ENCODE data around the gene PRICKLE2.
A peak's percentile ranks its signal among the peaks of the same experiment; 100 is the strongest.

The PRICKLE2 gene

GRCh38 chr3:64222501-64223111 is 2.7 kb downstream of the PRICKLE2 start:
- no peaks in the 10 kb centered on the region for H3K9me3 ChIP-seq (ENCODE audit: low read length)
- no peaks in the 10 kb centered on the region for H3K27me3 ChIP-seq (ENCODE audit: insufficient read depth, low read length)
- peak overlapping the region; percentile 56 for H3K4me3 ChIP-seq (ENCODE audit: low read length)
- H3K4me1 ChIP-seq (ENCODE audit: insufficient read depth, low read length), result peaks cover 40% of the 10 kb centered on the region
- H3K36me3 ChIP-seq (ENCODE audit: insufficient read depth, low read length), result no peaks in the 10 kb centered on the region
- no peak overlapping the region for H2AFZ ChIP-seq (ENCODE audit: low read depth, low read length)

DNA sequence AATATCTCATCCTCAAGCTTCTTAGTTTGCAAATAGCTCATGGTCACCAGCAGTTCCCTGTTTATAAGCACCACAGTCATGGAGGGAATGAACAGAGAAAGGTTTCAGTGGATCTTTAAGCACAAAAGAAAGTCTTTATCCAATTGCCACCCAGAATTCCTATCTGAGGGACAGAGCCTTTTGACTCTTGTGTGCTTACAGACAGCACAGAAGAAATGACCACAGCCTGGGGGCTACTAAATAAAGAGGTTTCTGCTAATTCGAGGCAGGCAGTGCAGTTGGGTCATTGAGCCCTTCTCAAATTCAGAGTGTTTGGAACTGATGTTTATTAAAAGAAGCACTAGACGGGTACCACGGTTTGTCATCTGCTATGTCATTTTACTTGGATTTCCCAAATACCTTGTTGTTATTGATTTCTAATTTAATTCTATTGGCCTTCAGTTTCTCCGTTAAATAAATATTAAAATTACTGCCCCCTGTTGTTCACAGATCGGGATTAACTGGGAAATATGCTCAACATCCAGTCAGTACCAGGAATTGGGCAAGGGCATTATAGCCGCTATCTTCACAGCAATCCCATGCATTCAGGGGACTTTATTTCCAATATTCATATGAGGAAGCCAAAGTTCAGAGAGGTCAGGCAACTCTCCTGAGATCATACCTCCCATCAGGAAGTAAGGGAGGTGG is 3.6 kb downstream of the PRICKLE2 start:
- Histone ChIP-seq H3K4me3 (ENCODE audit: low read length) (peak overlapping the region; percentile 56), H3K27me3 (ENCODE audit: insufficient read depth, low read length) (no peaks in the 10 kb centered on the region), H2AFZ (ENCODE audit: low read depth, low read length) (no peak overlapping the region), H3K4me1 (ENCODE audit: insufficient read depth, low read length) (peaks cover 43% of the 10 kb centered on the region), H3K9me3 (ENCODE audit: low read length) (no peaks in the 10 kb centered on the region), H3K36me3 (ENCODE audit: insufficient read depth, low read length) (no peaks in the 10 kb centered on the region)

DNA sequence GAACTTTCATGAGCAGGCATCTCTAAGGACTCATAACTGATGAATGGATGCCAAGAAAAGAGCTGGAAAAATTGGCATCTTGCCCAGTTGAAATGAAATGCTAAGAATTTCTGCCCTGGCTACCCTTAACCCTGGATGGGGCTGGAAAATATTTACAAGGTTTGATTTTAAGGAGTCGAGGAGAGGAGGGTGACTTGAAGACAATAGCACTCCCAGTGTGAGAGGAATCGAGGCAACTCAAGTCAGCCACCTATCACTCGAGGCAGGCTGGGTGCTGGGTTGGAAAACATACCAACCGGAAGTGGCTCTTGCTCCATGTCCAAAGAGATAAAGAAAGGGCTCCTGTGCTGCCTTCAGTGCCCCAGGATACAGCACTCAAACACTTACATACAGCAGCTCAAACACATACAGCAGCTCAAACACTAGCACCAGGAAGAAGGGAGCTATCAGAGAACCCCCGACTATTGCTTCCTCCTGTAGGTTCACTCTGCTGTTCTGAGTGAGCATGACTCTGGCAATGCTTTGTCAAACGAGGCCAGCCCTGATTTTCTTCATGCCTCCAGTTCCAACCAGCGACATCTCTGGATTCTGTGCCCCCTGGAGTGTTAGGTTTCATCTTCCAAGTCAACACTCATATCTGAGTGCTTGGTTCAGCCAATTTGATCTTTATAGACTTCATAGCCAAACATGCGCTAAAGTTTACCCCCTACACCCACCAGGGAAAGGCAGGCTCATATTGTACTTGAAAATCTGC is 4.9 kb downstream of the PRICKLE2 start:
- no peaks in the 10 kb centered on the region for H3K36me3 ChIP-seq (ENCODE audit: insufficient read depth, low read length)
- H3K27me3 ChIP-seq (ENCODE audit: insufficient read depth, low read length), result no peaks in the 10 kb centered on the region
- H3K9me3 ChIP-seq (ENCODE audit: low read length), result no peaks in the 10 kb centered on the region
- H3K4me3 ChIP-seq (ENCODE audit: low read length), result no peak overlapping the region
- H3K4me1 ChIP-seq (ENCODE audit: insufficient read depth, low read length), result peaks cover 50% of the 10 kb centered on the region
- no peak overlapping the region for H2AFZ ChIP-seq (ENCODE audit: low read depth, low read length)

DNA sequence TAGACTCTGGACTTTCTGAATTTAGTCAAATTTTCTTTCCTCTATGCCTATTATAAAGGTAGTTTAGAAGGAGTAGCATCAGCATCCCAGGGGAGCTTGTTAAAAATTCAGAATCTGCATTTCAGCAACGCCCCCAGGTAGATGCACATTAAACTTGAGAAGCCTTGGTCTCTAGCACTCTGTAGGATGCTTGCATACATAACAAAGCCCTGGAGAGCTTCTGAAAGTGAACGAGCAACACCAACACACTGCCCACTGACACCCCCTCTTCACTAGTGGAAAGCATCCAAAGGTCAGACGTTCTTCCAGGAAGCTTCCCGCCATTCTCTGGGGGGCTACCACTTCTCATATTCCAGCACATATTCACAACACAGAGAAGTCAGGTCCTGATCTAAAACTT is 6.5 kb downstream of the PRICKLE2 start:
- Histone ChIP-seq H3K9me3 (ENCODE audit: low read length) (no peaks in the 10 kb centered on the region), H3K4me1 (ENCODE audit: insufficient read depth, low read length) (peaks cover 42% of the 10 kb centered on the region), H3K4me3 (ENCODE audit: low read length) (no peak overlapping the region), H3K27me3 (ENCODE audit: insufficient read depth, low read length) (no peaks in the 10 kb centered on the region), H3K36me3 (ENCODE audit: insufficient read depth, low read length) (no peaks in the 10 kb centered on the region), H2AFZ (ENCODE audit: low read depth, low read length) (no peak overlapping the region)

GRCh38 chr3:64218329-64218728 is 6.9 kb downstream of the PRICKLE2 start:
- Histone ChIP-seq H3K36me3 (ENCODE audit: insufficient read depth, low read length) (no peaks in the 10 kb centered on the region), H3K4me1 (ENCODE audit: insufficient read depth, low read length) (peaks cover 39% of the 10 kb centered on the region), H3K27me3 (ENCODE audit: insufficient read depth, low read length) (no peaks in the 10 kb centered on the region), H3K9me3 (ENCODE audit: low read length) (no peaks in the 10 kb centered on the region), H2AFZ (ENCODE audit: low read depth, low read length) (no peak overlapping the region), H3K4me3 (ENCODE audit: low read length) (no peak overlapping the region)

DNA sequence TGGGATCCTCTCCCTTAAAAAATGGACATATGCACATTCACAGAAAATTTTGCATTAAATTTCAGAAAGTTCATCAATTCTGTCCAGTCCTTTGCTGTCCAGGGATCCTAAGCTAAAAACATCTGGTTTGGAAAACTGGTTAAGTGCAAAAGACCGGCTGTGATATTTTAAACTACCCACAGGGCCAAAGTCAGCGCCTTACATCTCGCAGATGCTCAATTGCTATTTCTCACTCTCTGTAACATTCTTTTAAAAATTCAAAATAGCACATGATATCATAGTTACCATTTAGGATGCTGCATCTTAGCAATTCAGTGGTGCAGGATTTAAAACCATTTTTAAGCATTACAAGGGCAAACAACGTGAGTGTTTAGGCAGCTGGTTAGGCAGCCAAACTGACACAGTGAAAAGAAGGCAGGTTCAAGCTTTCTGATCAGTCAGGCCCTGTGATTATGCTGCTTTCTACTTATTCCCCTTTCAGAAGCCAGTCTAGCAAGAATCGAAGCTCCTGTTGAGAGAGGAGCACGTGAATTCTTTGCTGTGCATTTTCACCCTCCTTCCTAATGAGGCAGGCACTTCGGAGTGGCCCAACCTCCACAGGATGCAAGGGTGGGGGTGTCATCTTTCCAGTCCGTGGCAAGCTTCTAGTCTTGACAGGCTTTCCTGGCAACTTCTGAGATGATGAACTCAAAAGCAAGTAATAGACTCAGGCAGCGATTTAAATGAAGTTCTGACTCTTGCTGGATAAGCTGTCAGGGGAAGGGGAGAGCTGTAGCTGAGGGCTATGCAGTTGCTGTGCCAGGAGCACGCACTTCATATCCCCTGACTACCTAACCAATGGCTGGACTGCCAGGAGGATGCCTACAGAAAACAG is 8.8 kb downstream of the PRICKLE2 start:
- Histone ChIP-seq H2AFZ (ENCODE audit: low read depth, low read length) (peak overlapping the region; percentile 48), H3K9me3 (ENCODE audit: low read length) (no peaks in the 10 kb centered on the region), H3K4me1 (ENCODE audit: insufficient read depth, low read length) (peaks cover 35% of the 10 kb centered on the region), H3K4me3 (ENCODE audit: low read length) (peak overlapping the region; percentile 4), H3K36me3 (ENCODE audit: insufficient read depth, low read length) (no peaks in the 10 kb centered on the region), H3K27me3 (ENCODE audit: insufficient read depth, low read length) (no peaks in the 10 kb centered on the region)

DNA sequence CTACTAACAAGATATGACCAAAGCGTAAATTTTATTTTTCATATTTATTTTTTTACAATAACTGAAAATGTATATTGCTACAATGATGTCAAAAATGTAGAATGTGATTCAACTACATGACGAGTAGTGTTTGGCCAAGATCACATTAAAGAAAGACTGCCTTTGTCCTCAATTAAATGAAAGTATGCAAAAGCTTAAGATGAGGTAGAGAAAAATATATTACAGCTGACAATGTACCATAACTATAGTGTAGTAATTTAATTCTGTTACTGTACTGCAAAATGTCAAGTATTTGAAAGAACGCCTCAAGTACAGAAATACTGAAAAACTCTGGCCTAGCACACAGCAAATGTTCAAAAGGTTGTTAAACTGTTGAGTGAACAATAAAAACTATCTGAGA is 9.7 kb downstream of the PRICKLE2 start:
- H3K36me3 ChIP-seq (ENCODE audit: insufficient read depth, low read length), result no peaks in the 10 kb centered on the region
- no peak overlapping the region for H2AFZ ChIP-seq (ENCODE audit: low read depth, low read length)
- no peaks in the 10 kb centered on the region for H3K9me3 ChIP-seq (ENCODE audit: low read length)
- no peak overlapping the region for H3K4me3 ChIP-seq (ENCODE audit: low read length)
- no peaks in the 10 kb centered on the region for H3K27me3 ChIP-seq (ENCODE audit: insufficient read depth, low read length)
- peaks cover 25% of the 10 kb centered on the region for H3K4me1 ChIP-seq (ENCODE audit: insufficient read depth, low read length)

DNA sequence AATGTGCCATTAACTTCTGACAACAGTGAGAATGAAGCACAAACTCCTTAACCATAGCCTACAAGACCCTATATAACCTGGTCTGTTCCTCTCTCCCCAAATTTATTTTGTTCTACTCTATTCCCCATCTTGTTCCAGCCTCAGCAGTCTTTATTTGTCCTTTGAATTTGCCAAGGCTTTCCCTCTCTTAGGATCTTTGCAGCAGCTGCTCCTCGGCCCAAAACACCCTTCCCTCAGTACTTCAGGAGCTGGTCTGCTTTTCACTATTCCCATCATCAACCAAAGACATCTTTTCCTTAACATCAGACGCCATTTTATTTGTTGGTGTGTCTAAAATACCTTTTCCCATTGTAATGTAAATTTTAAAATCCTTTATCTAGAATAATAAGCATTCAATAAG is 10.2 kb downstream of the PRICKLE2 start:
- H3K27me3 ChIP-seq (ENCODE audit: insufficient read depth, low read length), result no peaks in the 10 kb centered on the region
- H3K36me3 ChIP-seq (ENCODE audit: insufficient read depth, low read length), result no peaks in the 10 kb centered on the region
- peaks cover 22% of the 10 kb centered on the region for H3K4me1 ChIP-seq (ENCODE audit: insufficient read depth, low read length)
- no peaks in the 10 kb centered on the region for H3K9me3 ChIP-seq (ENCODE audit: low read length)
- no peak overlapping the region for H2AFZ ChIP-seq (ENCODE audit: low read depth, low read length)
- H3K4me3 ChIP-seq (ENCODE audit: low read length), result no peak overlapping the region

DNA sequence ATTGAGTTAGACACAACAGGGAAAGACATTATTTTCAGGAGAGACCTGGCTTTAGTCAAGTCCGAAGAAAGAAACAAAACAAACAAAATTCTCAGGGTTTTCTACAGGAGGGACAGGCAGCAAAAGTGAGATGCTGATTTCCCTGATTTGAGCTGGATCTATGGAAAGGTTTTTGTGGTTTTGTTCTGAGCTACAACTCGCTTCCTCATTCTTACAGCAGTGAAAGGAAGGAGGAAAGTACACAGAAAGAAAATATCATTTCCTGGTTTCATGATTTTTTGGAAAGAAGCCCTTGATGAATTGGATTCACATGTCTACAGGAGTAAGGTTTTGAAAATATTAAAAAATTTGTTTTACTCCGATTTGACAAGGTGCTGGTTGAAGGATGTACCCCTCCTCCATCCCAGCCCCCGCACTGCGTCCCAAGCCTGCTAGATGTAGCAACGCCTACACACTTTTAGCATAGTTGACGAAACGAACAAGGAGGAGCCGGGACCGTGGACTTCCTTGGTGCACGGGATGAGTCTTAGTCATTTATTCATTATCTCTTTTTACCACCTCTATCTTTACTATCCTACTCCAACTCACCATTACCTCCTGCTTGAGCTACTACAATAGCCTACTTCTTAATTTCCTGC is 10.8 kb downstream of the PRICKLE2 start:
- Histone ChIP-seq H3K36me3 (ENCODE audit: insufficient read depth, low read length) (no peaks in the 10 kb centered on the region), H3K27me3 (ENCODE audit: insufficient read depth, low read length) (no peaks in the 10 kb centered on the region), H3K9me3 (ENCODE audit: low read length) (no peaks in the 10 kb centered on the region), H3K4me3 (ENCODE audit: low read length) (no peak overlapping the region), H2AFZ (ENCODE audit: low read depth, low read length) (no peak overlapping the region), H3K4me1 (ENCODE audit: insufficient read depth, low read length) (peaks cover 22% of the 10 kb centered on the region)

GRCh38 chr3:64213962-64214379 is 11.3 kb downstream of the PRICKLE2 start:
- Histone ChIP-seq H3K9me3 (ENCODE audit: low read length) (no peaks in the 10 kb centered on the region), H3K4me3 (ENCODE audit: low read length) (no peak overlapping the region), H3K4me1 (ENCODE audit: insufficient read depth, low read length) (peaks cover 22% of the 10 kb centered on the region), H3K27me3 (ENCODE audit: insufficient read depth, low read length) (no peaks in the 10 kb centered on the region), H2AFZ (ENCODE audit: low read depth, low read length) (no peak overlapping the region), H3K36me3 (ENCODE audit: insufficient read depth, low read length) (no peaks in the 10 kb centered on the region)

DNA sequence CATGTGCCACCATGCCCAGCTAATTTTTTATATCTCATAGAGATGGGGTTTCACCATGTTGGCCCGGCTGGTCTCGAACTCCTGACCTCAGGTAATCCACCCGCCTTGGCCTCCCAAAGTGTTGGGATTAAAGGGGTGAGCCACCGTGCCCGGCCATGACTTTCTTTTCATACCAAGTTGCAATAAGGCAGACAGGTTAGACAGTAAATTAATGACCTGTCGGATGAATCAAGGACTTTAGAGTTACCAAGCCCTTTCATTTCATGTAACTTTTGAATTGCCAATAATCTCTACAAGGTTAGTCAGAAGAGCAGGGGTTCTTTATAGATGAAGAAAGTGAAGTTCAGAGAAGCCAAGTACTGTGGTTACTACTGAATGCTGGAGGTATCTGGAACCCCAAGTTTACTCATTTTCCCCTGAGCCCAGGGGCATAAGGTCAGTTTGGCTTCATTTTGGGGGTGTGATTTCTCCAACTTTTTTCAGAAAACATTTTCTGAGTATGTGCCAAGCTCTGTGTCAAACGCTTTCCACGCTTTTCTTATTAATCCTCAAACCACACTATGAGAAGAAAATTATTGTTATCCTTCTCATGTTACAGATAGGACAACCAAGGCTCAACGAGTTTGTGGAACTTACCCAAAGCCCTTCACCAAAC is 11.9 kb downstream of the PRICKLE2 start:
- H3K9me3 ChIP-seq (ENCODE audit: low read length), result no peaks in the 10 kb centered on the region
- no peak overlapping the region for H2AFZ ChIP-seq (ENCODE audit: low read depth, low read length)
- H3K27me3 ChIP-seq (ENCODE audit: insufficient read depth, low read length), result no peaks in the 10 kb centered on the region
- H3K4me3 ChIP-seq (ENCODE audit: low read length), result no peak overlapping the region
- H3K36me3 ChIP-seq (ENCODE audit: insufficient read depth, low read length), result no peaks in the 10 kb centered on the region
- peaks cover 22% of the 10 kb centered on the region for H3K4me1 ChIP-seq (ENCODE audit: insufficient read depth, low read length)
